Smooth muscle cell (in vitro differentiated cells): Measurements from ENCODE around the gene RPE65. TPM values are rescaled to one million over a fixed set of nuclear protein-coding genes. Genes with fewer than 3 reads are reported as not detected.
"Not testable (repeated sequence)": the region's sequence is repeated elsewhere in the genome, so short reads cannot be mapped to it uniquely, and the experiment has no call there.

ENCODE experiments used
- DNase-seq: peaks from one replicate; lab custom pipeline; 2025; ENCODE audit not compliant: unreplicated experiment; lab: John Stamatoyannopoulos, UW
- H2AFZ ChIP-seq: fragments of 200-600 bp; sonication (generic); 2 replicates; pipeline ENCODE4 v1.6.0; 2016; ENCODE audit warnings: antibody characterized with exemption, low read depth, mild to moderate bottlenecking
- H3F3A ChIP-seq: fragments of 200-600 bp; sonication (generic); 2 replicates; pipeline ENCODE4 v1.6.0; 2017; ENCODE audit warnings: antibody characterized with exemption, low read depth
- H3K27ac ChIP-seq: fragments of 200-600 bp; sonication (generic); 2 replicates; pipeline ENCODE4 v1.5.1; 2016; ENCODE audit warnings: low read depth, mild to moderate bottlenecking
- H3K27me3 ChIP-seq: fragments of 200-600 bp; sonication (generic); 2 replicates; pipeline ENCODE4 v1.6.1; 2016; ENCODE audit warnings: low read depth, mild to moderate bottlenecking
- H3K36me3 ChIP-seq: fragments of 200-600 bp; sonication (generic); 2 replicates; pipeline ENCODE4 v1.5.1; 2016; ENCODE audit warnings: low read depth
- H3K4me1 ChIP-seq: fragments of 200-600 bp; sonication (generic); 2 replicates; pipeline ENCODE4 v1.5.1; 2016; ENCODE audit warnings: low read depth
- H3K4me2 ChIP-seq: fragments of 200-600 bp; sonication (generic); 2 replicates; pipeline ENCODE4 v1.6.0; 2016; ENCODE audit warnings: mild to moderate bottlenecking
- H3K4me3 ChIP-seq: fragments of 200-600 bp; sonication (generic); 2 replicates; pipeline ENCODE4 v1.5.1; 2016; ENCODE audit warnings: mild to moderate bottlenecking
- H3K79me2 ChIP-seq: fragments of 200-600 bp; sonication (generic); 2 replicates; pipeline ENCODE4 v1.6.0; 2016; ENCODE audit warnings: low read depth, mild to moderate bottlenecking
- H3K9ac ChIP-seq: fragments of 200-600 bp; sonication (generic); 2 replicates; pipeline ENCODE4 v1.6.0; 2016; ENCODE audit warnings: low read depth
- H3K9me3 ChIP-seq: fragments of 200-600 bp; sonication (generic); replicated peaks from 2 replicates; pipeline ENCODE4 v1.5.1; 2016; ENCODE audit warnings: low read depth
- H4K20me1 ChIP-seq: fragments of 200-600 bp; sonication (generic); 2 replicates; pipeline ENCODE4 v1.6.0; 2016; ENCODE audit warnings: low read depth
- WGBS: methylation state at CpG from one replicate; pipeline ENCODE4 v1.1.7; 2016; ENCODE audit warnings: low lambda C conversion rate; 5-methylcytosine and 5-hydroxymethylcytosine counted together
- polyA plus RNA-seq: library from polyadenylated mRNA; unstranded; fragments of >200 nt; fragmentation: Nextera tagmentation; extraction: Ambion mirVana; gene quantifications from 2 replicates; pipeline ENCODE4 v1.2.1, GENCODE V29; 2016
- total RNA-seq: library from RNA; depleted of rRNA; stranded (reverse); fragments of >200 nt; gene quantifications from 2 replicates; pipeline ENCODE4 v1.2.3, GENCODE V29; 2014
- TF ChIP-seq, protein P1 (sequence below): fragments of 200-600 bp; sonication (generic); IDR thresholded peaks from 2 replicates; pipeline ENCODE4 v1.5.1; 2017; ENCODE audit warnings: borderline replicate concordance, mild to moderate bottlenecking, antibody characterized with exemption; ENCODE audit not compliant: insufficient read depth, poor library complexity, severe bottlenecking

Gene RPE65
- total and polyA plus RNA-seq, 2 experiments from 2014 or later = not detected

GRCh38 chr1:68495968-68496679 lies 46.4 kb upstream of the RPE65 start:
- Histone ChIP-seq H4K20me1 (no peaks in the 10 kb centered on the region), H3K9me3 (no peaks in the 10 kb centered on the region), H3K79me2 (peaks cover 7% of the 10 kb centered on the region), H3K4me1 (peaks cover 8% of the 10 kb centered on the region), H3K9ac (peak overlapping the region; percentile 51), H3F3A (no peaks in the 10 kb centered on the region), H3K4me3 (peak overlapping the region; percentile 70), H3K27me3 (no peaks in the 10 kb centered on the region), H3K36me3 (no peaks in the 10 kb centered on the region), H3K27ac (no peak overlapping the region), H2AFZ (peak overlapping the region; percentile 91), H3K4me2 (peak overlapping the region; percentile 88)
- TF ChIP-seq, protein P1, sequence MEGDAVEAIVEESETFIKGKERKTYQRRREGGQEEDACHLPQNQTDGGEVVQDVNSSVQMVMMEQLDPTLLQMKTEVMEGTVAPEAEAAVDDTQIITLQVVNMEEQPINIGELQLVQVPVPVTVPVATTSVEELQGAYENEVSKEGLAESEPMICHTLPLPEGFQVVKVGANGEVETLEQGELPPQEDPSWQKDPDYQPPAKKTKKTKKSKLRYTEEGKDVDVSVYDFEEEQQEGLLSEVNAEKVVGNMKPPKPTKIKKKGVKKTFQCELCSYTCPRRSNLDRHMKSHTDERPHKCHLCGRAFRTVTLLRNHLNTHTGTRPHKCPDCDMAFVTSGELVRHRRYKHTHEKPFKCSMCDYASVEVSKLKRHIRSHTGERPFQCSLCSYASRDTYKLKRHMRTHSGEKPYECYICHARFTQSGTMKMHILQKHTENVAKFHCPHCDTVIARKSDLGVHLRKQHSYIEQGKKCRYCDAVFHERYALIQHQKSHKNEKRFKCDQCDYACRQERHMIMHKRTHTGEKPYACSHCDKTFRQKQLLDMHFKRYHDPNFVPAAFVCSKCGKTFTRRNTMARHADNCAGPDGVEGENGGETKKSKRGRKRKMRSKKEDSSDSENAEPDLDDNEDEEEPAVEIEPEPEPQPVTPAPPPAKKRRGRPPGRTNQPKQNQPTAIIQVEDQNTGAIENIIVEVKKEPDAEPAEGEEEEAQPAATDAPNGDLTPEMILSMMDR = no peak
- no peak for DNase-seq
- WGBS = 8% methylated on average over 21 of the region's 21 CpGs

- Histone ChIP-seq H2AFZ (peak overlapping the region; percentile 91), H3K36me3 (no peaks in the 10 kb centered on the region), H3K4me1 (peaks cover 8% of the 10 kb centered on the region), H4K20me1 (no peaks in the 10 kb centered on the region), H3K27me3 (no peaks in the 10 kb centered on the region), H3K27ac (no peak overlapping the region), H3K9ac (no peak overlapping the region), H3K9me3 (no peaks in the 10 kb centered on the region), H3K4me3 (peak overlapping the region; percentile 70), H3K4me2 (peak overlapping the region; percentile 88), H3K79me2 (peaks cover 7% of the 10 kb centered on the region), H3F3A (no peaks in the 10 kb centered on the region)
- WGBS = 33% methylated on average over 3 of the region's 3 CpGs
- TF ChIP-seq, protein P1 = no peak
- DNase-seq = no peak
These were observed 45.8 kb upstream of the RPE65 start for GRCh38 chr1:68495532-68495931.

DNA sequence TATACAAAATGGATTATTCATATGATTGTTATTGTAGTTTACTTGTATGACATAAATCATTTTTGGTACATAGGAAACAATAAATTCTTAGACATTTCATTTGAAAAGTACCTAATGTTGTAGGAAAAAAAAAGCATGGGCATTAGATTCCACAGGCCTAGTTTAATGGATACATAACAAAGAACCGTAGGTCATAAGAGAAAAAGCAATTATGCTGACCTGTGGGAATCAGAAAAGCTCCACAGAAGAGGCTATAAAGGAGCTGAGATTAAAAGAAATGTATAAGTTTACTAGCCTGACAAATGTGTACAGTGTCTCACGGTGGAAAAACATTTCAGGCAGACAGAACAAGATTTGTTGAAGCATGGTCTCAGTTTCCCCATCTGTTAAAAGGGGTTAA lies 43.4 kb upstream of the RPE65 start:
- Histone ChIP-seq H3F3A (no peaks in the 10 kb centered on the region), H3K9me3 (no peaks in the 10 kb centered on the region), H3K79me2 (peaks cover 7% of the 10 kb centered on the region), H3K4me3 (no peak overlapping the region), H3K9ac (no peak overlapping the region), H3K27ac (no peak overlapping the region), H4K20me1 (no peaks in the 10 kb centered on the region), H3K27me3 (no peaks in the 10 kb centered on the region), H3K36me3 (no peaks in the 10 kb centered on the region), H2AFZ (peak overlapping the region; percentile 25), H3K4me1 (peaks cover 8% of the 10 kb centered on the region), H3K4me2 (no peak overlapping the region)
- TF ChIP-seq, protein P1 = no peak
- DNase-seq = no peak
- WGBS = 87% methylated on average over 2 of the region's 2 CpGs

GRCh38 chr1:68492255-68492654 lies 42.5 kb upstream of the RPE65 start:
- H3K4me1 ChIP-seq, DNase-seq, H3K27ac ChIP-seq, H3K36me3 ChIP-seq, H3K4me2 ChIP-seq, H3K9ac ChIP-seq, H3K79me2 ChIP-seq, H3K4me3 ChIP-seq, H3F3A ChIP-seq, H3K9me3 ChIP-seq, H4K20me1 ChIP-seq, H3K27me3 ChIP-seq: not testable (repeated sequence)
- WGBS = 97% methylated on average over 6 of the region's 6 CpGs
- H2AFZ ChIP-seq = peak overlapping the region; percentile 25
